Stimulated activated CD8-positive, alpha-beta memory T cell treated with anti-CD3 and anti-CD28 coated beads, Interleukin-15, amount 100 ng/mL, for 48 hours (primary cell): Measurements from ENCODE around the gene PTGR3.

Experiments used
- DNase-seq, 2 donors: peaks; one replicate each; pipeline ENCODE4 v3.0.0-alpha.2; 2020; ENCODE audit warnings: low read depth in 2 of 2

Gene PTGR3

GRCh38 chr18:75170022-75170789 is 38.7 kb downstream of the PTGR3 start:
- DNase-seq: no peak

GRCh38 chr18:75169411-75169810 is 39.5 kb downstream of the PTGR3 start:
- DNase-seq: no peak

- DNase-seq: no peak
These were observed 40.3 kb downstream of the PTGR3 start for GRCh38 chr18:75168619-75169018.

- DNase-seq: no peak
These were observed 41.0 kb downstream of the PTGR3 start for GRCh38 chr18:75167759-75168618.

- DNase-seq: no peak
These were observed 41.8 kb downstream of the PTGR3 start for GRCh38 chr18:75167137-75167536.

GRCh38 chr18:75165926-75166325 is 43.0 kb downstream of the PTGR3 start:
- DNase-seq: no peak

GRCh38 chr18:75164479-75164878 is 44.5 kb downstream of the PTGR3 start:
- no peak for DNase-seq

- DNase-seq: no peak
These were observed 45.2 kb downstream of the PTGR3 start for GRCh38 chr18:75163736-75164135.

- DNase-seq: no peak
These were observed 46.0 kb downstream of the PTGR3 start for GRCh38 chr18:75162978-75163377.

GRCh38 chr18:75162467-75162866 is 46.5 kb downstream of the PTGR3 start:
- DNase-seq: no peak

GRCh38 chr18:75161256-75162028 is 47.5 kb downstream of the PTGR3 start:
- DNase-seq: no peak

GRCh38 chr18:75160364-75160763 is 48.6 kb downstream of the PTGR3 start:
- DNase-seq: no peak

- DNase-seq: no peak
These were observed 49.1 kb downstream of the PTGR3 start for GRCh38 chr18:75159646-75160356.

GRCh38 chr18:75159238-75159518 is 49.8 kb downstream of the PTGR3 start:
- DNase-seq: no peak
